SIG-M5 treated with dmso at 0.1 percent for 504 hours (cell line): ENCODE measurements around the gene NT5C1B.

Source experiments
- DNase-seq: peaks from one replicate; lab custom pipeline; 2025; ENCODE audit not compliant: unreplicated experiment; lab: John Stamatoyannopoulos, UW

NT5C1B gene

DNA sequence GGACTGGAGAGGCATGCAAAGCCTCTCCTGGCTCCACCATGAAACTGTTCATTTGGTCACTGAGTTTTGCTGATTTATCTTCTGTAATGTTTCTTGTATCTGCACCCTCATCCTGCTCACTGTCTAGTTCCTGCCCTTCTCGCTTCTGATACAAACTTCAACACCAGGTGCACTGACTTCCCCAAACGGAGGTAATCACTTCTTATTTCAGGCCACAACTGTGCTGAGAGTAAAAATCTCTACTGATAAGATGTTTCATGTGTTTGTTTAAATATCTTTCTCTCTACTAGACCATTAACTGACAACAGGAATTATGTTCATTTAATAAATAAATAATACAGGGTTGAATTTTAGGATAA lies 10.9 kb upstream of the NT5C1B start:
- no peak for DNase-seq

DNA sequence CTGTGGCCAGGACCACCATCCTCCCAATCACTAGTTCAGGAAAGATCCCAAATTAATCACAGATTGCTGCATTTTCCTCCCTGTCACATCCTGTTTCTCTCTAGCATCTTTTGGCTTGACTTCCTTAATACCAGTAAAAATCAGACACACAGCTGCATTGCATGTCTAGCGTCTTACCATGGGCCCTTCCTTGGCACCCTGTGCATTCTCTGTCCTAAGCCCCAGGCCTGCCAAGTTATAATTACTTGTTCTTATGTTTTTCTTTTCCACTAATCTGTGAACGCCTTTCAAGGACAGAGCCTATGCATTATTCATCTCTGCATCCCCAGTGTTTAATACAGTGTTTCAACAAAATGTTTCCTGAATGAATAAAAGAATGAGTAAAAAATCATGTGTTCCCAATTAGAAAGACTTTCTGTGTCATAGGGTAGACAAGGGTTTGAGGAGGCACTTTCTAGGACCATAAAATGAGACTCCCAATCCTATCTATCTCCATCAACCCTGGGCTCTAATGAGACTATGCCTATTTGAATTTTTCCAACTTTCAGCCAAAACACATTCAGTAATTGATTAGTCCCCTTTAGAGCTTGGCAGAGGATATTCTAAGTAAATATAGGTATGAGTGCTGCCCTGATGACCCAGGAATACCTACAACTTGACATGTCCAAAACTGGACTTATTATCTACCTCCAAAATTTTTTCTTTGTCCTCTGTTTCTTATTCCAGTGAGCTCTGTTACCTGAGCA lies 10.3 kb upstream of the NT5C1B start:
- no peak for DNase-seq

DNA sequence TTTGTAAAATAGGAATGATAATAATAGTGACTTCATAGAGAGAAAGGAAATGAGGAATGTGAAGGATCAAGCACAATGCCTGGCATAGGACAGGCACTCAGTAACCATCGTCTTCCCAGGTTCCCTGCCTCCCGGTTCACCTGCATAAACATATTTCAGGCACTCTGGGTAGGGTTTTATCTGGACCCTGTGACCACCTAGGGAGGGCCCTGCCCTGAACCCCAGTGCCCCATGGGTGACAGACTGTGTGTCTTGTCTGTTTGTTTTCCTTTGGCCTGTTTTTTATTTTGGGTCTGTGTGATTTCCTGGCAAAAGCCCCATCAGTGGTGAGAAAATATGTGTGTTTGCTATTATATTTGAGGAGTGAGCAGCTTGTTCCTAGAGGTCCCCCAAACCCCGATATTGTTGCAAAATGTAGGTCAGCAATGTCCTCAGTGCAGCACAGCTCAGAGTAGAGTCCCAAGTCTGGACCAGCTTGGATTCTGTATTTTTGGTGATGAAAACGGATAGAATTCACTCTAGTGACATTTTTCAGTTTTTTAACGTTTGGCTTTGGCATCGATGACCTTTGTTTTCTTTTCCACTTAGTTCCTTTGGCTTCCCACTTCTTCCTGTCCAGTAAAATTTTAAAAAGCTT lies 9.6 kb upstream of the NT5C1B start:
- no peak for DNase-seq

DNA sequence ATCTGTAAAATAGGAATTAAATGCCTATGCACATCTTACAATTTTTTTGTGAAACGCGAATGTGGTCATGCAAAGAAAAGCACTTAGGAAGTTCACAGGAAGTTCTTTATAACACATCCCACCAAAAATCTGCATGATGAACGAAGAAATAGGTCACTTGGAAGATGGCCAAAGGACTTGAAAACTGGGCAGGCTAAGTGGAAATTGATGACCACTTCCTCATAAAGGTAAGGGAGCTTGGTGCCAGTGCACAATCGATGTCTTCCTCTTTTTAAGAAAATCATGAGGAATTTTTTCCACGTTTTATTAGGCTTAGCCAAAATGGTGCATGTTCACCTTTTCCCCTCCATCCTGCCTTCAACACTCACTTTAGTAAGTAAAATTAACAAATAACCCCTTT lies 8.2 kb upstream of the NT5C1B start:
- no peak for DNase-seq

DNA sequence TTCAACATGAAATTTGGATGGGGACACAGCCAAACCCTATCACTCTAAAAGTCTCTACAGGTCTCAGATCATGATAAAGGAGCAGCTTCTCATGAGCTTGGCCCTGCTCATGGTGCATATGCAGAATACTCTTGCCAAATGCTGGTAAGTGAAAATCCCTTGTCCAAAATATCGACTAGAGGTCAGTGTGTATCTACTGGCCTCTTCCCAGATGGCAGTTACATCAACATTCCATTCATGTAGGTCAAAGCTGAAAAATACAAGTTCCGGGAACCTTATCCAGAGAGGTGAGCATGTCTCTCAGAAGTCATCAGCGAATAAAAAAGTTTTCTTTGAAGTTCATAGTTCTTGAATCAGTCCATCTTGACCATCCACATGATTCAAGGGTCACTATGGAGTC lies 7.6 kb upstream of the NT5C1B start:
- DNase-seq = no peak

DNA sequence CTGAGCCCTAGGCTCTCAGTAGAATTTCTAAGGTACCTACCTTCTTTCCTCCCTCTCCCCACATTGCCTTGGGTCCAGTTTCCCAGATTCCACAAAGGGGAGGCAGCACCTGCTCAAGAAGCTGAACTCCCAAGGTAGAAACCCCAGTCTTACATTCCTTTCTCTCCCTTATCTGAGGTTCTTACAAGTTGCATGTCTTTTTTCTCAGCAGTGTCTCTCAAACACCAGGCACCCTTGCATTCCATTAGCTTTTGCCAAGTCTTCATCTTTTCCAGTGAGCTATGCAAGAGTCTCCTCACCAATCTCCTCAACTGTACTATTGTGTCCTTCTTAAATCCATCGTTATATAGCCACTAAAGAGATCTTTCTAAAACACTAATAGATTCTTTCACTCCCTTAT lies 4.1 kb upstream of the NT5C1B start:
- DNase-seq = no peak

DNA sequence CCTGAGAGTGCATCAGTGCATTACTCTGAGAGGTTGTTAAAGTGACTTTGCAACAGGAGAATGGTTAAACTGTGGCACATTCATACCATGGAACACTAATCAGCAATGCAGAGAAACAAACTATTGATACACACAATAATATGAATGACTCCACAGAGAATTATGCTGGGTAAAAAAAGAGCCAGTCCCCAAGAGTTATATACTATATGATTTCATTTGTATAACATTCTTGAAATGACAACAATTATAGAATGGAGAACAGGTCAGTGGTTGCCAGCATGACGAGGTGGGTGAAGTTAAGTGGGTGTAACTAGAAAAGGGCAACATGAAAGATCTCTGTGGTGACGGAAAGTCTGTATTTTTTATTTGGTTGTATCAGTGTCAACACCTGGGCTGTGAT lies 3.0 kb upstream of the NT5C1B start:
- no peak for DNase-seq

DNA sequence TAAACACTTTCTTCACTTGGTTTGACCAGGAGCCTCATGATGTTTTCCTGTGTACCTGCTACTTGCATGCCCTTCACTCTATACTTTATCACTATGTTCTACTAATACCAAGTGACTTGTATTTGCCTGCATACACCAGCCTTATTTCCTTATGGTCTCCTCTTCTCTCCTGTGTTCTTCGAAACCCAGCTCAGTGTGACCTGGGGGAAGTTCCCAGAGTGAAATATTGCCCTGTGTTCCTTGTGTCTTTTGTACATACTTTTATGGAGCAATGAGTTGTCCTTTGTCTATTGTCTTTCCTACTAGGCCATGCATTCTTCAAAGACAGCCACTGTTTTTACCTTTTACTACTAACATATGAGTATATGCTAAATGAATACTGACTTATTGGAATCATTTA lies 567 bp downstream of the NT5C1B start:
- DNase-seq = no peak

DNA sequence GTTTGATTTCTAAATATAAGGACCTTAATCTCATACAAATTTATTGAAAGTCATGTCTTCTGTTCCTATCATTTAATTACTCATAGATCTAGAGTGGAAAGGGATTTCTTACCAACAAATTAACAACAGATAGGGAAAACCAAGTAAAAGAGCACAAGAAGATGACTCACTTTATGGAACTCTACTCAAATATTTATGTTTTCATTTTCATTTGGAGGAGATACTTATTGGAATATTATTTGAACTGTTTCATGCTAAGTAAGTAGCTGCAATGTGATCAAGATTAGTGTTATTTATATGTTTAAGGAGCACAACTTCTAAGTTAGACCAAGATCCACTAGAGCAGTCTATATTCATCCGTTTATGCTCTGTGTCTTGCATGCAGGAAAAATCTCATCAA lies 1.3 kb downstream of the NT5C1B start:
- DNase-seq = no peak

DNA sequence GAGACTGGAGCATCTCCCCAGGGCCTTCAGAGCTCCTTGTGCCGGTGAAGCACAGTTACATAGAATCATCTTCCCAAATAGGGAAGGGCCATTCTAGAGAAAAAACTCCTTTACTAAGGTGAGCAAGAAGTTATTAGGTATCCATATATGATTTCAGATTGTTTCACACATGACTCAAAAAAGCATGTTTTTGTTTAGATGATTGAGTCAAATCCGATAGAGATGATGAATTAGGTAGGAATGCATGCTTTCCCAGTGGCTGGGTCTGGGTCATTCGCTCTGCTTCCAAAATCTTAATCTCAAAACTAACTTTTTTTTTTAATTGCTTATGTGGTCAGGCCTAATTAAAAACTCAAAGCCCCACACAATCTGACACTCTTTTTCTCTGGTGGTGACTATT lies 3.8 kb downstream of the NT5C1B start:
- DNase-seq = no peak

DNA sequence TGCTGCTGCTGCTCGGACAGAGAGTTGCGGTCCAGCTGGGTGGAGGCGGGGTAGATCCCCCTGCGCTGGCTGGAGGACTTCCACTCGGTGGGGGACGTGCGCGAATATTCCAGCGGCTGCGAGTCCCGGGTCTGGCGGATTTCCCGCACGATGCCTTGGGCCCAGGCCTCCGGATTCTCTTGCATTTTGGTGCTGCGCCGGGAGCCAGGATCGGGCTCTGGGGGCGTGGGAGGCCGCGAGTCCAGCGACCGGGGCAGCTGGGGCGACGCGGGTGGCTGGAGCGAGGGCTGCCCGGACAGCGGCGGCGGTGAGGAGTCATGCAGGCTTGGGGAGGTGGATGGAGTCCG lies 4.8 kb downstream of the NT5C1B start:
- DNase-seq = no peak

DNA sequence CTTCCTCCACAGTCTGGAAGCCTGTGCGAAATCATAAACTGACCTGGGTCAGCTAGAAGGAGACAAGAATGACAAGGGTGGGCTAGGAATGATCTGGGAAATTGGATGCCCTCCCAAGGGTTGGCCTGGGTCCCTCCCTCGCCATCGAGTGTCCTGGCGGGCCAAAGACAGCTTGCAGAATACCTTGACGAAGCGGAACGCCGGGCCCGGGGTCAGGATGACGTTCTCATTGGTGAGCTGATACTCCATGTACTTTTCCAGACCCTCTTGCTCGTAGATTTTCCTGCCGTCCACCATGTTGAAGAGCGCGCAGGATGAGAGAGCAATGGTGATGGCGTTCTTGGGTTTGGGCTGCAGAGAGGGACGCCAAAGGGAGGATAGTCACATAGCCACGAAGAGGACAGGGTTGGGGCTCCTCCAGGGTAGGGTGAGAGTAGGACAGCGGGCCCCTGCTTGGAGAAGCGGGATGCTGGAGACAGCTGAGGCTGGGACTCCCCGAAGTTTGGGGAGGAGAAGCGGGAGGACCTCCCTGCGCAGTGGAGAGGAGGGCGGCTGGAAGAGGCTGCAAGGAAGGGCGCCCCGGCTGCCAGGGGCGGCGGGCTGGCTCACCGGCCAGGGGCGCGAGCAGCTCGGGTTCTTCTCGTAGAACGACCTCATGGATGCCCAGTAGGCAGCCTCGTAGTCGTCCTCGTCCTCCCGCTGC lies 5.3 kb downstream of the NT5C1B start:
- DNase-seq = no peak

DNA sequence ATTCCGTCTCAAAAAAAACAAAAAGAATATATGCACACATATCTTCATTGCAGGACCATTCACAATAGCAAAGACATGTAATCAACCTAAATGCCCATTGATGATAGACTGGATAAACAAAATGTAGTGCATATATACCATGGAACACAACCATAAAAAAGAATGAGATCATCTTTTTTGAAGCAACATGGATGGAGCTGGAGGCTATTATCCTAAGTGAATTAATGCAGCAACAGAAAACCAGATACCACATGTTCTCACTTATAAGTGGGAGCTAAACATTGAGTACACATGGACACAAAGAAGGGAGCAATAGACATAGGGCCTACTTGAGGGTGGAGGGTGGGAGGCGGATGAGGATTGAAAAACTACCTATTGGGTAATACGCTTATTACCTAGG lies 8.8 kb downstream of the NT5C1B start:
- DNase-seq = no peak

DNA sequence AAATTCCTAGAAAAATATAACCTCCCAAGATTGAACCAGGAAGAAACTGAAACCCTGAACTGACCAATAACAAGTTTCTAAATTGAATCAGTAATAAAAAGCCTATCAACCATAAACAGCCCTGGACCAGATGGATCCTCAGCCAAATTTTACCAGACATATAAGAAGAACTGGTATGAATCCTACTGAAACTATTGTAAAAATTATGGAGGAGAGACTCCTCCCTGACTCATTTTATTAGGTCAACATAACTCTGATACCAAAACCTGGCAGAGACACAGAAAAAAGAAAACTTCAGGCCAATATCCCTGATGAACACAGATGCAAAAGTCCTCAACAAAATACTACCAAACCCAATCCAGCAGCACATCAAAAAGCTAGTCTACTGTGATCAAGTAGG lies 11.3 kb downstream of the NT5C1B start:
- DNase-seq = no peak

DNA sequence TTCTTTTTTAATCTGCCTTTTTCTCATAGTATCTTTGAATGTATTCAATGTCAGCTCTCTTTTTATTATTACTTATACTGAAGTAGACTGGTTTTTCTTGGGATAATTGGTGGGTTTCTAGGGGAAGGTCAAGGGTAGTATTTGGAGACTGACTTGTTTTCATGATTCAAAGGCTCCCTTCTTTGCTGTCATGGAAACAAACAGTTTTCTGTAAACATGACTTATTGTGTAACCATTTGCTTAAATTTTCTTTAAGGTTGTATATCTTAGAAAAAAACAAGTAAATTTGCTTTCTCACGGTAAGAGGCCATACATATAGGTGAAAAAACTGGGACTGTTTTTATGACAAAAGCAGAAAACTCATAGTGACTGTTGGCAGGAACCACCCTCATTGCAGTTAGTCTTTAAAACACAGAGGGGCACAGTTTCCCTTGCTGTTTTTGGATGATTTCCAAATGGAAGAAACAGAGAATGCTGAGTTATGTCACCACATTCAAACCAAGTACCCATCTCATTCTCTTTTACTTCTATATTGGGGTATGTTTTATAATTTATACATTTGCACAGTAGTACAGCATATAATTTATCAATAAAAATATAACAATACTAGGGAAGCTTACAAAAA lies 23.1 kb downstream of the NT5C1B start:
- DNase-seq = no peak

DNA sequence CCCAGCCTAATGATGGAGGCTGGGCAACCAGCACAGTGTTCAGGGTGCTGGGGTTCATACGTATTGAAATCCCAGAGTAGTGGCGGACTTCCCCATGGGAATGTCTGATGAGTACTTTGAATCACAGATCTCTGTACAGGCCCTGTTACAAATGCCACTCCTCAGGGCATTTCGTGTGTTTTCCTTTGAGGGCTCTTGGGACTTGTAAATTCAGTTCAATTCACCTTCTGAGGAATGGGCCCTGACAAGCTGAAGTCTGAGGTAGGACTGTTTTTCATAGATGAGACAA lies 28.6 kb downstream of the NT5C1B start:
- no peak for DNase-seq

DNA sequence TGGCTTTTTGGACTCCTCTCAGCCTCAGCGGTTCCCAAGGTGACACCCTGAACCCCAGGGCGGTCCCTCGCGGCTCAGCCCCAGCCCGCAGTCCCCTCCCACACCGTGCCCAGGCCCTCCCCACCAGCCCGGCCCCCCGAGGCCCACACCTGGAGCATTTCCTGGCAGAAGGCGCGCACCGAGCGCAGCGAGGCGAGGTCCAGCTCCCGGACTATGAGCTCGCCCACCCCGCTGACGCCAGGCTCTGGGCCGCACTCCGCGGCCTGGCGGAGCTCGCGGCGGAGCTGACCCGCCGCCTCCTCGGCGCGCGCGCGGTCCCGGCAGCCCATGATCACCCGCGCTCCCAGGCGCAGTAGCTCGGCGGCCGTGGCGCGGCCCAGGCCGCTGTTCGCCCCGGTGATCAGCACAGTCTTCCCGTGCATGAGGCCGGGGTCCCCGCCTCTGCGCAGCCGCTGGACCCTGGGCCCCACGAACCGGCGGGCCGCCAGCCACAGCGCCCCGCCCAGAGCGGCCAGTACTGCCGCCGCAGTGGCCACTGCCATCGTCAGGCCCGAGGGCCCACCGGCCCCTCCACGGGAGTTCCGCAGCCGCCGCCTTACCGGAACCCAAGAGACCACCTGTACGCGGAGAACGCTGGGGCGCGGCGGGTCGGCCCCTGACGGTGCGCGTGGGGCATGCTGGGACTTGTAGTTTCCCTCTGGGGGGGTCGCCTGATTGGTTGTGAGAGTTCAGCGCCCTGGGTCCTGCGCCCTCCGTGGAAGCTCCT lies 29.2 kb downstream of the NT5C1B start, which contains the start of gene RDH14:
RDH14 (minus strand) TSS at position 623 of the 766 bp plus-strand sequence; CDS start at position 542, 81 bp downstream.
- peak; percentile 95 for DNase-seq

DNA sequence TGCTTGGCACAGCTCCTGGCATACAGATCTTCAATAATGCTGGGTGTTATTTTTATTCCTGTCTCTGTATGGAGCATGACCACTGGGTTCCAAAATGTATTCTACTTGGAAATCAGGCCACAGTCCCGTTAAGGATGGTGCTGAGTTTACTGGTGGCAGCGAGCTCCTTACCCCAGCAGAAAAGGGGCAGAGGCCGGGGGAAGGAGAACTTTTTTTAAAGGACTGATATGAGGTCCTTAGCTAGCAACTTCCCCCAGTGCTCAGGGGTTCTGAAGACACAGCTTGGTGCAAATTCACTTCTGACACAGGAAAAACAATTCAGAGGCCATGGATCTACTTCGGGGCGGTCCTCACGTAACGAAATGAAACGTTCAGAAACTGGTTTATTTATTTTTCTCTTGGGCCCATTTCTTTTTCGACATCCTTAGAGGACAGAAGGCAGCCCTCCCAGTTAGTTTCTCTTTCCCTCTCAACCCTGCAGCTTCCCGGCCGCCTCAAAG lies 29.8 kb downstream of the NT5C1B start:
- DNase-seq = no peak

DNA sequence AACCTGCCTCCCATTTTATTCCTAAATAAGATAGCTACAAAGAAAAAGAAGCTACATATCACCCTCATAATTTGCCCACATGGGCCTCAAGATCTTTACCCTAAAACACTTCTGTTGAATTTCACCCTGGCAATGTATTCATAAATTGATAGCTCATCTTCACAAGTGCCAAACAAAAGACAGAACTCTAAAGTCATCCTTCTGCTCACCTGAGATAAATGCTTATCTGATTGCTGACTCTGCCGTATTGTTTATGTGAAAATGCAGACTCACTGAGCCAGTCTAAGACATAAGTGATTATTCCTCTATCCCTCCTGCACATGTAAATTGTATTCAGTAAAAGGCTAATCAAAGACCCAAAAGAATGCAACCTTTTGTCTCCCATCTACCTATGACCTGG lies 30.9 kb downstream of the NT5C1B start:
- no peak for DNase-seq

DNA sequence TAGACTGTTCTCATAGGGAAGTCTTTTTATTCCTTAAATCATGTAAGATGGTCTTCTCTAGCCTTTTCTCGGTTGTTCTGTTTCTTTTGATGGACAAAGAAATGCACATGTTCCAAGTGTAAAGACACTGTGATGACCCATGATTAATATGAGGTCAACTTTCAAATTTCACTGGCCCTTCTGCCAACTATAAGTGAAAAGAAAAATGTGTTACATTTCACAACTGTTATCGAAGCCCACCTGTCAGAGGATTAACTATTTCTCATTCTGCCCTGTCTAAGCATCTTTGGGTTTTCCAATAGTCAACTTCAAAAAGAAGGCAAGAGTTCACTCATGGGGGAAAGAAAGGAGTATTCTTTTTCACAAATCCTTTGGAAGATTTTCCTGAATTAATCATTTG lies 32.2 kb downstream of the NT5C1B start:
- no peak for DNase-seq

DNA sequence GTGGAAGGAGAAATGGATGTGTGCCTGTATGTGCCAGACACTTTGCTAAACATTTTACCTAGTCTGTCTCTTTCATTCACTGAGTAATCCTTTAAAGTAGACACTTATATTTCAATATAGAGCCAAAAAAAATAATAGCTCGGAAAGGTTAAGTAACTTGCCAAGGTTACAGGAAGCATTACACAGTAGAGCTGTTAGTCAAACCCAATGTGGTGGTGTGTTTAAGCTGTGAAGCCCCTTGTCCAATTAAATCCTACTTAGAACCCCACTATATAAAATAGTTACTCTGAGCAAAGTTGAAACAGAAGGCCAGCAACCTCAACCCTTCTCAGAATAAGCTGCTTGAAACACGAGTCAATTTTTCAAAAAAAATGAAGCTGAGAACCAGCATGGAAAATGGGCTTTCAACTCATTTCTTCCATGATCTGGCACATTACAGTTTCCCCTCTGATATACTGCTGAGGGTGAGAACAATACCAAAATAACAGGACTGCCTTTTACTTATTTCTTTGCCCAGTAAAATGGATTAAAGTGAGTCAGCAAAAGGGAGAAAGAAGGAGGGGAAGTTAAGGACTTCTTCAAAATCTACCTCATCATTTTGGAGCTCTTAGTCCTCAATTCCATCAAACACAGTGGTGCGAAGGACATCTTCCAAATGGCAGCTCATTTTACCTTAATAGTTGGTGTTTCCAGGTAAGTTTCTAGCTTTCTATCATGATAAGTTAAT lies 36.9 kb downstream of the NT5C1B start:
- DNase-seq = no peak
